H1 (cell line): ENCODE results near the gene PDGFA.

Experiments
- EZH2 ChIP-seq: fragments of 200-600 bp; sonication (generic); IDR thresholded peaks from 2 replicates; pipeline ENCODE4 v1.7.1; 2012; ENCODE audit warnings: low read depth, mild to moderate bottlenecking, moderate library complexity, low read length, inconsistent platforms; ENCODE audit not compliant: severe bottlenecking
- POLR2AphosphoS5 ChIP-seq: IDR thresholded peaks from 2 replicates; pipeline ENCODE4 v1.6.1; 2011; ENCODE audit warnings: low read depth, low read length
- TF ChIP-seq, protein P1 (sequence below): IDR thresholded peaks from 2 replicates; pipeline ENCODE4 v1.6.1; 2011; ENCODE audit warnings: low read length, improper control_type of control experiment
- TF ChIP-seq, protein P2 (sequence below): IDR thresholded peaks from 2 replicates; pipeline ENCODE4 v1.6.1; 2012; ENCODE audit warnings: inconsistent platforms

DNA sequence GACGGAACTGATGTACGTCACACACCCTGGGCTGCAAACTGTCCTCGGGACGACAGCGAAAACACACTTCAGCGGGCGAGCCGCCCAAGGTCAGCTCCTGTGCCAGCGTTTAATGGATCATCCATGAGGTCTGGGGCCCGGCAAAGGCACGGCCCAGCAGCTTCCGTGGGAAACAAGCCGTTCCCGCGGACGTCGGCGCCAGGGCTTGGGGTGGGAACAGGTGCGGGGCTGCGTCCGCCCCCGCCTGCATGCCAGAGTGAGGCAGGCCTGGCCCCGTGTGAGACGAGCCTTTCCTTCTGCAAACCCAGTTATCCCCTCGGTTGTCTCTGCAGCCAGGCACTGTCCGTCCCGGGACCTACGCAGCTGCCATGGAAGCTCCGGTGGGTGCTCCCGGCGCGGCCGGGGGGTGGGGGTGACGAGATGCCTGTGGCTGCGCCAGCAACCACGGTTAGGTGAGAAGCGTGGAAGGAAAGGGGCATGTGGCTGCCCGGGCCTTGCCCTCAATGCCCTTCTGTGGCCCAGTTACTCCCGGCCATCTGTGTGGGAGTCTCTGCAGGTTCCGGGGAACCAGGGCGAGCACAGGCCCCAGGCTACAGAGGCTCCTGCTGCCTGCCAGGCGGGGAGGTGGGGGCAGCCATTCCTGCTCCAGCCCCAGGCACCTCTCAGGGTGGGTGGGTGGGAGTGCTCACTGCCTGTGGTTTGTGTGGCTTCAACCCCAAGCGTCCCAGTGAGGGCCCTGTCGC is 42.2 kb upstream of the PDGFA start:
- TF ChIP-seq, protein P1, sequence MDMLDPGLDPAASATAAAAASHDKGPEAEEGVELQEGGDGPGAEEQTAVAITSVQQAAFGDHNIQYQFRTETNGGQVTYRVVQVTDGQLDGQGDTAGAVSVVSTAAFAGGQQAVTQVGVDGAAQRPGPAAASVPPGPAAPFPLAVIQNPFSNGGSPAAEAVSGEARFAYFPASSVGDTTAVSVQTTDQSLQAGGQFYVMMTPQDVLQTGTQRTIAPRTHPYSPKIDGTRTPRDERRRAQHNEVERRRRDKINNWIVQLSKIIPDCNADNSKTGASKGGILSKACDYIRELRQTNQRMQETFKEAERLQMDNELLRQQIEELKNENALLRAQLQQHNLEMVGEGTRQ: no peak
- TF ChIP-seq POLR2AphosphoS5: no peak
- no peak for TF ChIP-seq EZH2
- TF ChIP-seq, protein P2, sequence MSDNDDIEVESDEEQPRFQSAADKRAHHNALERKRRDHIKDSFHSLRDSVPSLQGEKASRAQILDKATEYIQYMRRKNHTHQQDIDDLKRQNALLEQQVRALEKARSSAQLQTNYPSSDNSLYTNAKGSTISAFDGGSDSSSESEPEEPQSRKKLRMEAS: no peak
